Activated CD8-positive, alpha-beta memory T cell treated with anti-CD3 and anti-CD28 coated beads for 1 hour (primary cell): ENCODE results near the gene NPFFR2.
"Not testable (repeated sequence)": the region's sequence is repeated elsewhere in the genome, so short reads cannot be mapped to it uniquely, and the experiment has no call there.

Experiments used
- DNase-seq, 2 donors: peaks; one replicate each; pipeline ENCODE4 v3.0.0-alpha.2; 2020; ENCODE audit warnings: low read depth in 1 of 2; ENCODE audit errors: extremely low read depth in 1 of 2

NPFFR2 gene

DNA sequence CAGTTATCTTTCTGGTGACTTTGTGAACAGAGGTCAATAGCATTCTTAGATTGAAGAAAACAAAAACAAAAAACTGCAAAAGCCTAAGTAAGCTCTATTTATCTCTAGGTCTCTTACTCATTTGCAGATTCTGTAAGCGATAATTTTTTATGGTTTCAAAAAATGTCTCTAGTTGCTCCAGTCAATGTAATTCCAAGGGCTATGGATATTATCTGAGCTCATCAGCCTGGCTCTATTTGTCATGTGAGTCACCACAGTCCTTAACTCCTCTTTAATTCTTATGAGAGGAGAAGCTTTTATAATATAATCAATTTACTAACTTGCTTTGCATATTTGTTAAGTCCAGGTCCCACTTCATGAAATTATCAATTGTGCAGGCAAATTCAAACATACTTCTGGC is 79.1 kb downstream of the NPFFR2 start:
- no peak for DNase-seq

GRCh38 chr4:72111863-72112262 is 80.1 kb downstream of the NPFFR2 start:
- no peak for DNase-seq

- no peak for DNase-seq
Observed at GRCh38 chr4:72112514-72113156, 80.8 kb downstream of the NPFFR2 start.

GRCh38 chr4:72118017-72118416 is 86.2 kb downstream of the NPFFR2 start:
- DNase-seq = no peak

DNA sequence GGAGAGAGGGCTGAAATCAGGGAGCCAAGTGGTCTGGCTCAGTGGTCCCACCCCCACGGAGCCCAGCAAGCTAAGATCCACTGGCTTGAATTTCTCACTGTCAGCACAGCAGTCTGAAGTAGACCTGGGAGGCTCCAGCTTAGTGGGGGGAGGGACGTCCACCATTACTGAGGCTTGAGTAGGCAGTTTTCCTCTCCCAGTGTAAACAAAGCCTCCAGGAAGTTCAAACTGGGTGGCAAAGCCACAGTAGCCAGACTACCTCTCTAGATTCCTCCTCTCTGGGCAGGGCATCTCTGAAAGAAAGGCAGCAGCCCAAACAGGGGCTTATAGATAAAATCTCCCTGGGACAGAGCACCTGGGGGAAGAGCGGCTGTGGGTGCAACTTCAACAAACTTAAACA is 88.1 kb downstream of the NPFFR2 start:
- no peak for DNase-seq

GRCh38 chr4:72128741-72129140 is 96.9 kb downstream of the NPFFR2 start:
- no peak for DNase-seq

DNA sequence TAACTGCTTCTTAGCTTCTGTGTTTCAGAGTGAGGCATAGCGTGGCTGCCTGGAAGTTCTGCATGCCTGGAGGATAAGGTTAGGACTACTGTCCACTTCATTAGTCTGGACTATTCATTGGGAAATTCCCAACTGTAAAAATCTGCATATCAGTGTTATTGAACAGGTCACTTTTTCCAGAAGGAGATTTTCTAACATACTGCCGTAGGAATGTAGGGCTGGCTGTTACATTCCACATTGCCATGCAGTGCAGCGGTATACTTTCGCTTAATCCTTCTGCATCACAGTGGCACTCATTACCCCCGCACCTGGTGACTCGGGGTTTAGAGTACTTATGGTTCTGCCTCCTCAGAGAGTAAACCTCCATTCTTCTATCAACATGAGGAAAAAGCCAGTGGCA is 104.6 kb downstream of the NPFFR2 start:
- no peak for DNase-seq

DNA sequence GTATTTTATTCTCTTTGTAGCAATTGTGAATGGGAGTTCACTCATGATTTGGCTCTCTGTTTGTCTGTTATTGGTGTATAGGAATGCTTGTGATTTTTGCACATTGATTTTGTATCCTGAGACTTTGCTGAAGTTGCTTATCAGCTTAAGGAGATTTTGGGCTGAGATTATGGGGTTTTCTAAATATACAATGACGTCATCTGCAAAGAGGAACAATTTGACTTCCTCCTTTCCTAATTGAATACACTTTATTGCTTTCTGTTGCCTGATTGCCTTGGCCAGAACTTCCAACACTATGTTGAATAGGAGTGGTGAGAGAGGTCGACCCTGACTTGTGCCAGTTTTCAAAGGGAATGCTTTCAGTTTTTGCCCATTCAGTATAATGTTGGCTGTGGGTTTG is 108.2 kb downstream of the NPFFR2 start:
- DNase-seq = not testable (repeated sequence)

GRCh38 chr4:72144241-72144640 is 112.4 kb downstream of the NPFFR2 start:
- no peak for DNase-seq

DNA sequence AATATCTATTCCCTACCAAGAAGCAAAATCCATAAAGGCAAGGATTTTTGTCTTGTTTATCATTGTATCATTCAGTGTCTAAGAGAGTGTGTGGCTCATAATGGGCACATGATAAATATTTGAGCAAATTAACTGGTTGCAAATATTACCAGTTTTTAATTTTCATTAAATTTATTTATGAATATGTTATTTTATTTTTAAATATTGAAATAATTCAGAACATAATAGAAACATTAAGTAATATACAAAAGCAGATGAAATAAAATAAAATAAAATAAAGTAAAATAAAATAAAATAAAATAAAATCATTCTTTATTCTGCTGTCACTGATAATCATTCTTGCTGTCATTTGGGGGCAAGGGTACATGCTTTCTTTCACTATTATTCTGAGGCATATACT is 120.9 kb downstream of the NPFFR2 start:
- DNase-seq = no peak

- not testable (repeated sequence) for DNase-seq
Observed at GRCh38 chr4:72153634-72154033, 121.8 kb downstream of the NPFFR2 start.

DNA sequence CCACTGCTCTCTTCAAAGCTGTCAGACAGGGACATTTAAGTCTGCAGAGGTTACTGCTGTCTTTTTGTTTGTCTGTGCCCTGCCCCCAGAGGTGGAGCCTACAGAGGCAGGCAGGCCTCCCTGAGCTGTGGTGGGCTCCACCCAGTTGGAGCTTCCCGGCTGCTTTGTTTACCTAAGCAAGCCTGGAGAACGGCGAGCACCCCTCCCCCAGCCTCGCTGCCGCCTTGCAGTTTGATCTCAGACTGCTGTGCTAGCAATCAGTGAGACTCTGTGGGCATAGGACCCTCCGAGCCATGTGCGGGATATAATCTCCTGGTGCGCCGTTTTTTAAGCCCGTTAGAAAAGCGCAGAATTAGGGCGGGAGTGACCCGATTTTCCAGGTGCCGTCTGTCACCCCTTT is 137.5 kb downstream of the NPFFR2 start:
- DNase-seq = not testable (repeated sequence)

DNA sequence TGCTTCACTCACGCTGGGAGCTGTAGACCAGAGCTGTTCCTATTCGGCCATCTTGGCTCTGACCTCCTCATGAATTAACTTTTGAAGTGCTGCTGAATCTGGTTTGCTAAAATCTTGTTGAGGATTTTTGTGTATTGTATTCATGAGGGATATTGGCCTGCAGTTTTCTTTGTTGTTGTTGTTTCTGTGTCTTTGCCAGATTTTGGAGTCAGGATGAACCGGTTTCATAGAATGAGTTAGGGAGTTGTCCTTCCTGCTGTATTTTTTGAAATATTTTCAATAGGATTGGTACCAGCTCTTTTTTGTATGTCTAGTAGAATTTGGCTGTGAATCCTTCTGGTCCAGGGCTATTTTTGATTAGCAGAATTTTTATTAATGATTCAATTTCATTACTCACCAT is 138.1 kb downstream of the NPFFR2 start:
- no peak for DNase-seq

DNA sequence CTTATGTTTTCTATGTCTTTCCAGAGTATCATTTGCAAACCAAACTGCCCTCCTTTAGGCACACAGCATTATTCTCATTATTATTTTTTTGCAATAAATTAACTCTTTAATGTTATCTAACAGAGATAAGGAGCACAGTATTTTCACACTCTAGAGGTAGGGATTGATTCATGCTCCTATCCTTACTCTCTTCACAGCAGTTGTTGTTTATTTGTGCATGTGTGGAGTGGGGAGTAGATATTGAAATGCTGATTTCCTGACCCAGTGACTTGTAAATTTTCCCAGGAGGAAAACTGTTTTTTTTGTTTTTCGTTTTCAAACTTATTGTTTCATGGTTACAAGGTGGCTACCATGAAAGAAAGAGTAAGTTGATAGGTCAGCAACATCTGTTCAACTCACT is 140.0 kb downstream of the NPFFR2 start:
- DNase-seq = no peak

DNA sequence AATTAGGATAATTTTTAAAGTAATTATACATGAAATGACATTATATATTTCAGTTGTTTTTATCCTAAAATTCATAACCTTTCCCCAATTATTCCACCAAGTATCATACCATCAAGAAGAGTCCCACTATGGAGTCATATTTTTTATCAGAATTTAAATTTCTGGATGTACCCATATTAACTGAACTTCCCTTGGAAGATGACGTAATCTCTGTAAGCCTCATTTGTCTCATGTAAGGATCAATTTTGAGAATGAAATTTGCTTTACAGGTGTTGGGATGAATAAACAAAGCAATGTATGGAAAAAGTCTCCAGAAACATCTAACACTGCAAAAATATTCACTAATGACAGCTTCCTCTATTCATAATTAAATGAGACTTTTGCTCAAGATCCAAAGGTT is 147.5 kb downstream of the NPFFR2 start:
- DNase-seq = no peak

- DNase-seq = no peak
Observed at GRCh38 chr4:72186714-72187113, 154.9 kb downstream of the NPFFR2 start.

- DNase-seq = no peak
Observed at GRCh38 chr4:72194046-72194445, 162.2 kb downstream of the NPFFR2 start.

- DNase-seq = no peak
Observed at GRCh38 chr4:72194453-72194852, 162.7 kb downstream of the NPFFR2 start.
